Measurements from ENCODE around the gene MAP4K4.

- TF ChIP-seq KLF9 (CRISPR knock-in tag; IDR thresholded peaks at IDR 0.05; ENCODE audit: low read depth) (no peak), HNRNPUL1 (IDR thresholded peaks at IDR 0.05; ENCODE audit: low read depth, low read length) (no peak), STAG1 (CRISPR knock-in tag; IDR thresholded peaks at IDR 0.05) (no peak), CBFB (CRISPR knock-in tag; IDR thresholded peaks at IDR 0.05) (no peak), MIXL1 (CRISPR knock-in tag; IDR thresholded peaks at IDR 0.05) (no peak), REST (IDR thresholded peaks at IDR 0.05; ENCODE audit: borderline replicate concordance in 1 of 2, low read depth in 1 of 2, low read length in 2 of 2) (no peak), RAD21 (CRISPR knock-in tag; IDR thresholded peaks at IDR 0.05) (no peak), CTCF (CRISPR knock-in tag; IDR thresholded peaks at IDR 0.05) (no peak), BHLHE40 (IDR thresholded peaks at IDR 0.05; ENCODE audit: low read length) (no peak), BCLAF1 (IDR thresholded peaks at IDR 0.05) (no peak), MTA1 (CRISPR knock-in tag; IDR thresholded peaks at IDR 0.05; ENCODE audit: borderline replicate concordance) (no peak), USF2 (IDR thresholded peaks at IDR 0.05; ENCODE audit: low read depth, low read length) (no peak), USF2 (CRISPR knock-in tag; IDR thresholded peaks at IDR 0.05; ENCODE audit: borderline replicate concordance) (no peak), ZNF34 (CRISPR knock-in tag; IDR thresholded peaks at IDR 0.05; ENCODE audit: borderline replicate concordance) (no peak), ZFP41 (CRISPR knock-in tag; IDR thresholded peaks at IDR 0.05; ENCODE audit: borderline replicate concordance) (no peak)
Measured at GRCh38 chr2:101792208-101792607, 94.7 kb downstream of the MAP4K4 start.
